ENCODE results near the gene TSPAN18. TPM values are rescaled to one million over a fixed set of nuclear protein-coding genes. Genes with fewer than 3 reads are reported as not detected.

The TSPAN18 gene
- total RNA-seq, 1 experiment from 2014 or later, result 0.77 TPM

DNA sequence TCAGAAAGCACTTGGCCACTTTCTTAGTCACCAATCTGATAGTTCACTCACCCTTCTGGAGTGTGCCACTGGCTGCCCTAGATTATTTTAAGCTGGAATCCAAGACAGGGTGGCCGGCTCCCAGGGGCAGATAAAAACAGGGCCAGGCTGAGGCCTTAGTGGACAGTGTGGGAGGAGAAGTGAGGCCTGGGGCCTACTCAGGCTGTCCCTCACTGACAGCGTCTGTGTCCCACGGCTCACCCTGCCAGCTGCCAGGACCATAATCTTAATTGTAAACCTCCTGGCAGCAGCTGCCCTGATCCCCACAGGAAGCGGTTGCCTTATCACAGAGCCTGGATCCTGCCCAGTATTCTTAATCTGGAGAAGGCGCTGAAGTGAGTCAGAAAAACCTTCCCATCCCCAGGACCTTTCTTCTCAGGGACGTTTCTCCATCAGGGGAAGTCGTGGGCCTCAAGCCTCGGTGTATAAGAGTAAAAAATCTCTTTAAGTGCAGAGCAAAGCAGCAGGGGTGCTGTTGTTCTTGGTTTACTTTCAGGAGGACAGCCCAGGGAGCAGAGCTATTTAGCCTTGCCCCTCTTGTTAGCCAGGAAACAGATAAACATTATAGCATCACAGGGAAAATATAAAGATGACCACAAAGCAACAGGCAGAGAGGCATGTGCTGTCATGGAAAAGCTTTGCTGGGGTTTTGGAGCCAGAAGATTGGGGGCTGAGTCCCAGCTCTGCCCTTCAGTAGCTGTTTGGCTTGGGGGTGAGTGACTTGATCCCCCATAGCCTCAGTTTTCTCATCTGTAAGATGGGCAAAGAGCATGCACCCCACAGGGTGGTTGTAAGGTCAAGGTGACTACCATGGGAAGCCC is 39.6 kb downstream of the TSPAN18 start:
- POLR2A ChIA-PET, result no interaction called here
- DNase-seq (ENCODE audit: unreplicated experiment), result no peak
- CTCF ChIA-PET, result interaction anchor here (0.6 to 1.4 kb wide), 5 partner anchors 9 to 1199 kb away, joined by 3 to 11 read pairs (median 4); no protein-coding TSS in a partner anchor
- intact Hi-C loops (cut with micrococcal nuclease), result no loop called here
- Mint-ChIP-seq H3K4me1 (ENCODE audit: insufficient read depth, unreplicated experiment) (peaks cover under 1% of the 10 kb centered on the region), H3K36me3 (ENCODE audit: insufficient read depth, unreplicated experiment) (no peaks in the 10 kb centered on the region), H3K27me3 (ENCODE audit: insufficient read depth, unreplicated experiment) (no peaks in the 10 kb centered on the region), H3K4me3 (ENCODE audit: unreplicated experiment) (no peak overlapping the region), H3K9me3 (ENCODE audit: unreplicated experiment) (peaks cover 7% of the 10 kb centered on the region), H3K27ac (ENCODE audit: low read depth, unreplicated experiment) (no peak overlapping the region)
- no TSS peak for BruUV-seq (replicated peaks)
- TF ChIP-seq, protein P1, sequence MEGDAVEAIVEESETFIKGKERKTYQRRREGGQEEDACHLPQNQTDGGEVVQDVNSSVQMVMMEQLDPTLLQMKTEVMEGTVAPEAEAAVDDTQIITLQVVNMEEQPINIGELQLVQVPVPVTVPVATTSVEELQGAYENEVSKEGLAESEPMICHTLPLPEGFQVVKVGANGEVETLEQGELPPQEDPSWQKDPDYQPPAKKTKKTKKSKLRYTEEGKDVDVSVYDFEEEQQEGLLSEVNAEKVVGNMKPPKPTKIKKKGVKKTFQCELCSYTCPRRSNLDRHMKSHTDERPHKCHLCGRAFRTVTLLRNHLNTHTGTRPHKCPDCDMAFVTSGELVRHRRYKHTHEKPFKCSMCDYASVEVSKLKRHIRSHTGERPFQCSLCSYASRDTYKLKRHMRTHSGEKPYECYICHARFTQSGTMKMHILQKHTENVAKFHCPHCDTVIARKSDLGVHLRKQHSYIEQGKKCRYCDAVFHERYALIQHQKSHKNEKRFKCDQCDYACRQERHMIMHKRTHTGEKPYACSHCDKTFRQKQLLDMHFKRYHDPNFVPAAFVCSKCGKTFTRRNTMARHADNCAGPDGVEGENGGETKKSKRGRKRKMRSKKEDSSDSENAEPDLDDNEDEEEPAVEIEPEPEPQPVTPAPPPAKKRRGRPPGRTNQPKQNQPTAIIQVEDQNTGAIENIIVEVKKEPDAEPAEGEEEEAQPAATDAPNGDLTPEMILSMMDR (IDR thresholded peaks at IDR 0.05; ENCODE audit: unreplicated experiment), result no peak

DNA sequence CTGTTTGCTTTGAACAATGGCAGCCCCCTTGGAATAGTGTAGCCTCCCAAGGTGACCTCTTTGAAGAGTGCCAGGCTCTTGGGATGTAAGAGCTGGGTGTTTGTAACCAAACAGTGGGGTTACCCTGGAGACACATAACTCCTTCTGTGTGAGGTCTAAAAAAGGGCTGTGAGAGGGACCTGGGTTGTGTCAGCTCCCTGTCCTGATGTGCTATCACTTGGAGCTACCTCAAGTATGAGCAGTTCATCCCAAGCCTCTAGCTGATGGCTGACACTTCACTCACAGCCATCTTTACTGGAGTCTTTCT is 40.2 kb downstream of the TSPAN18 start:
- POLR2A ChIA-PET, result interaction anchor here (1.0 kb wide), 1 partner anchor 55 kb away, joined by 3 read pairs; no protein-coding TSS in a partner anchor
- intact Hi-C loops (cut with micrococcal nuclease), result no loop called here
- CTCF ChIA-PET, result interaction anchor here (0.8 to 1.4 kb wide), 4 partner anchors 9 to 1198 kb away, joined by 3 to 11 read pairs (median 4); no protein-coding TSS in a partner anchor
- no peaks in the 10 kb centered on the region for H3K4me1 Mint-ChIP-seq (ENCODE audit: insufficient read depth, unreplicated experiment)
- no peak overlapping the region for H3K27ac Mint-ChIP-seq (ENCODE audit: low read depth, unreplicated experiment)
- no peaks in the 10 kb centered on the region for H3K27me3 Mint-ChIP-seq (ENCODE audit: insufficient read depth, unreplicated experiment)
- TF ChIP-seq, protein P1 (IDR thresholded peaks at IDR 0.05; ENCODE audit: unreplicated experiment), result no peak
- H3K4me3 Mint-ChIP-seq (ENCODE audit: unreplicated experiment), result no peak overlapping the region
- no peak for DNase-seq (ENCODE audit: unreplicated experiment)
- BruUV-seq (replicated peaks), result no TSS peak
- no peaks in the 10 kb centered on the region for H3K36me3 Mint-ChIP-seq (ENCODE audit: insufficient read depth, unreplicated experiment)
- H3K9me3 Mint-ChIP-seq (ENCODE audit: unreplicated experiment), result peaks cover 7% of the 10 kb centered on the region

DNA sequence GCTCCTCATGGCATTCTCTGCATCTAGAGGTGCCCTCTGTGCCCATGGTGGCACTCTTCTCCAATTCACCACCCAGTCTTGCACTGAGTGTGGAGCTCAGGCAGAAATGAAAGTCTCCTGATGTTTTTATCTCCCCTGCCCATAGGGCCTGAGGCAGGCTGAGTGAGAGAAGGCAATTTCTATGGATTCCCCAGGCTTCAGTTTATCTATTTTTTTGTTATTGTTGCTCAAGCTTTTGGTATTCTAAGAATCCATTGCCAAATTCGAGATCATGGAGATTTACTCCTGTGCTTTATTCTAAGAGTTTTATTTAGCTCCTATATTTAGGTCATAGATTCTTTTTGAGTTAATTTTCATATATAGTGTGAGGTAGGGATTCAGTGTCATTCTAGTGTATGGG is 40.7 kb downstream of the TSPAN18 start:
- Mint-ChIP-seq H3K27ac (ENCODE audit: low read depth, unreplicated experiment) (no peak overlapping the region), H3K36me3 (ENCODE audit: insufficient read depth, unreplicated experiment) (no peaks in the 10 kb centered on the region), H3K4me3 (ENCODE audit: unreplicated experiment) (no peak overlapping the region), H3K27me3 (ENCODE audit: insufficient read depth, unreplicated experiment) (no peaks in the 10 kb centered on the region), H3K4me1 (ENCODE audit: insufficient read depth, unreplicated experiment) (no peaks in the 10 kb centered on the region), H3K9me3 (ENCODE audit: unreplicated experiment) (peaks cover 7% of the 10 kb centered on the region)
- no peak for DNase-seq (ENCODE audit: unreplicated experiment)
- intact Hi-C loops (cut with micrococcal nuclease), result no loop called here
- BruUV-seq (replicated peaks), result no TSS peak
- ChIA-PET POLR2A (interaction anchor here (1.0 kb wide), 1 partner anchor 56 kb away, joined by 3 read pairs; no protein-coding TSS in a partner anchor), CTCF (interaction anchor here (0.8 to 1.4 kb wide), 4 partner anchors 8 to 144 kb away, joined by 3 to 11 read pairs (median 4); no protein-coding TSS in a partner anchor)
- TF ChIP-seq, protein P1 (IDR thresholded peaks at IDR 0.05; ENCODE audit: unreplicated experiment), result no peak

DNA sequence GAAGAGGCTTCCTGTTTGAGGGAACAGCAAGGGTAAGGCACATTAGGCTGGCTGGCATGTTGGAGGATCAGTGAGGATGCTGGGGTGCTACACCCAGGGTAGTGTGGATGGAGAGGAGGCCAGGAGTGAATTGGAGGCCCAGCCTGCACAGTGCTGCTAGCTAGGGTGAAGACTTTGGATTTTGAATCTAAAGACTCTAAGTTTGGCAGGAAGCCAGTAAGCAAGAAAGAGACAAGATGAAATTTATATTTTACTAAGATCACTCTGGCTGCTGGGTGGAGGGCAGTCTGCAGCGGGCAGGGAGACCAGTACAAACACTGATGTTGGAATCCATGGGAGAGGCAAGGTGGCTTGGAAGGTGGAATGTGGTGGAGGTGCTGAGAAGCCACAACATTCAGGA is 43.6 kb downstream of the TSPAN18 start:
- Mint-ChIP-seq H3K4me1 (ENCODE audit: insufficient read depth, unreplicated experiment) (peaks cover 5% of the 10 kb centered on the region), H3K4me3 (ENCODE audit: unreplicated experiment) (no peak overlapping the region), H3K27ac (ENCODE audit: low read depth, unreplicated experiment) (no peak overlapping the region), H3K36me3 (ENCODE audit: insufficient read depth, unreplicated experiment) (no peaks in the 10 kb centered on the region), H3K9me3 (ENCODE audit: unreplicated experiment) (peaks cover 7% of the 10 kb centered on the region), H3K27me3 (ENCODE audit: insufficient read depth, unreplicated experiment) (no peaks in the 10 kb centered on the region)
- no TSS peak for BruUV-seq (replicated peaks)
- intact Hi-C loops (cut with micrococcal nuclease), result no loop called here
- ChIA-PET POLR2A (interaction anchor here (0.6 kb wide), 1 partner anchor 143 kb away, joined by 3 read pairs; no protein-coding TSS in a partner anchor), CTCF (interaction anchor here (0.7 kb wide), 1 partner anchor 283 kb away, joined by 3 read pairs; no protein-coding TSS in a partner anchor)
- DNase-seq (ENCODE audit: unreplicated experiment), result no peak
- TF ChIP-seq, protein P1 (IDR thresholded peaks at IDR 0.05; ENCODE audit: unreplicated experiment), result no peak

Data from MCF 10A (cell line).